Renal cortex interstitium (tissue), 11 donors: ENCODE results near the gene CLIP2. TPM values are rescaled to one million over a fixed set of nuclear protein-coding genes. Genes with fewer than 3 reads are reported as not detected.
"Not testable (repeated sequence)": the region's sequence is repeated elsewhere in the genome, so short reads cannot be mapped to it uniquely, and the experiment has no call there.

Experiments used
- DNase-seq, 11 donors: peaks; one replicate each; pipeline ENCODE4 v3.0.0-alpha.2; 2013; ENCODE audit warnings: low read depth in 9 of 11, low spot score in 4 of 11; ENCODE audit errors: extremely low read depth in 1 of 11
- polyA plus RNA-seq, 3 donors: library from polyadenylated mRNA; unstranded; fragments of 120-200 nt; gene quantifications; one replicate each; pipeline ENCODE4 v1.2.1, GENCODE V29; 2013; ENCODE audit not compliant: insufficient read length in 3 of 3

CLIP2 gene
- polyA plus RNA-seq, 3 donors = 19.6 to 32.6 (median 28.7) TPM

- DNase-seq = not testable (repeated sequence)
Observed at GRCh38 chr7:74440143-74440542, 150.9 kb downstream of the CLIP2 start.

GRCh38 chr7:74441801-74442200, 152.6 kb downstream of the CLIP2 start:
- no peak for DNase-seq

- DNase-seq = no peak
Observed at GRCh38 chr7:74443543-74444247, 154.5 kb downstream of the CLIP2 start.

- no peak for DNase-seq
Observed at GRCh38 chr7:74449144-74449543, 159.9 kb downstream of the CLIP2 start.

- no peak for DNase-seq
Observed at GRCh38 chr7:74449809-74450397, 160.7 kb downstream of the CLIP2 start.

GRCh38 chr7:74452748-74453321, 163.6 kb downstream of the CLIP2 start:
- DNase-seq = peak in 3 of 11 donors; percentile 71 to 76 (median 73)

- DNase-seq = peak in 2 of 11 donors; percentile 54 to 61
Observed at GRCh38 chr7:74453322-74454011, 164.3 kb downstream of the CLIP2 start, which contains the start of gene GTF2IRD1. Gene GTF2IRD1, plus strand, starts transcription at chr7:74453906. Its CDS starts 54,175 bp downstream, at chr7:74508081.

GRCh38 chr7:74454021-74454924, 165.1 kb downstream of the CLIP2 start:
- DNase-seq = peak in 1 of 11 donors; percentile 46

- DNase-seq = no peak
Observed at GRCh38 chr7:74454925-74455288, 165.7 kb downstream of the CLIP2 start.

GRCh38 chr7:74455291-74455804, 166.1 kb downstream of the CLIP2 start:
- DNase-seq = no peak

Other genes with a start within 250 kb of the CLIP2 start
- 10 to 100 TPM; 18.3 to 26.6 (median 25.1) TPM for gene LIMK1, start 205.6 kb upstream of the CLIP2 start, polyA plus RNA-seq
- gene EIF4H, start 115.1 kb upstream of the CLIP2 start, polyA plus RNA-seq = 100 to 1,000 TPM; 290 to 334 (median 299) TPM
- gene LAT2, start 79.4 kb upstream of the CLIP2 start, polyA plus RNA-seq = 1 to 10 TPM; 2.6 to 3.5 (median 3.2) TPM
- gene RFC2, start 35.0 kb upstream of the CLIP2 start, polyA plus RNA-seq = 10 to 100 TPM; 40.8 to 50.2 (median 42.4) TPM
- gene GTF2IRD1, start 164.5 kb downstream of the CLIP2 start, polyA plus RNA-seq = 10 to 100 TPM; 52.0 to 55.1 (median 53.6) TPM